Panc1 (cell line): Measurements from ENCODE around the gene TEX50.

Experiments
- CTCF ChIP-seq: fragments of 450-650 bp; IDR thresholded peaks from 2 replicates; pipeline ENCODE4 v1.5.1; 2017; ENCODE audit warnings: mild to moderate bottlenecking
- REST ChIP-seq, 2 experiments: IDR thresholded peaks; 2 replicates each; pipeline ENCODE4 v1.6.1; 2011 to 2012; ENCODE audit warnings: low read depth in 2 of 2, control low read depth in 1 of 2, low read length in 1 of 2, mild to moderate bottlenecking in 1 of 2, moderate library complexity in 1 of 2; ENCODE audit not compliant: insufficient read depth in 1 of 2

- no peak for TF ChIP-seq CTCF
- no peak for TF ChIP-seq REST (IDR thresholded peaks at IDR 0.05; ENCODE audit: insufficient read depth in 1 of 2, low read depth in 2 of 2, low read length in 1 of 2)
These were observed 6.2 kb upstream of the TEX50 start for GRCh38 chr1:173628888-173629287.
